GM18505 (cell line): ENCODE measurements around the gene TESK2.
A peak's percentile ranks its signal among the peaks of the same experiment; 100 is the strongest.
"Not testable (repeated sequence)": the region's sequence is repeated elsewhere in the genome, so short reads cannot be mapped to it uniquely, and the experiment has no call there.

Experiments
- ATAC-seq: cut with Tn5 transposase; IDR thresholded peaks from one replicate; pipeline ENCODE4 v1.9.1; 2021; ENCODE audit not compliant: unreplicated experiment
- POLR2A ChIP-seq: IDR thresholded peaks from 4 replicates; pipeline ENCODE4 v1.6.1; 2011; ENCODE audit warnings: borderline replicate concordance; ENCODE audit not compliant: insufficient read depth, insufficient read length; ENCODE audit errors: extremely low read depth

The TESK2 gene

DNA sequence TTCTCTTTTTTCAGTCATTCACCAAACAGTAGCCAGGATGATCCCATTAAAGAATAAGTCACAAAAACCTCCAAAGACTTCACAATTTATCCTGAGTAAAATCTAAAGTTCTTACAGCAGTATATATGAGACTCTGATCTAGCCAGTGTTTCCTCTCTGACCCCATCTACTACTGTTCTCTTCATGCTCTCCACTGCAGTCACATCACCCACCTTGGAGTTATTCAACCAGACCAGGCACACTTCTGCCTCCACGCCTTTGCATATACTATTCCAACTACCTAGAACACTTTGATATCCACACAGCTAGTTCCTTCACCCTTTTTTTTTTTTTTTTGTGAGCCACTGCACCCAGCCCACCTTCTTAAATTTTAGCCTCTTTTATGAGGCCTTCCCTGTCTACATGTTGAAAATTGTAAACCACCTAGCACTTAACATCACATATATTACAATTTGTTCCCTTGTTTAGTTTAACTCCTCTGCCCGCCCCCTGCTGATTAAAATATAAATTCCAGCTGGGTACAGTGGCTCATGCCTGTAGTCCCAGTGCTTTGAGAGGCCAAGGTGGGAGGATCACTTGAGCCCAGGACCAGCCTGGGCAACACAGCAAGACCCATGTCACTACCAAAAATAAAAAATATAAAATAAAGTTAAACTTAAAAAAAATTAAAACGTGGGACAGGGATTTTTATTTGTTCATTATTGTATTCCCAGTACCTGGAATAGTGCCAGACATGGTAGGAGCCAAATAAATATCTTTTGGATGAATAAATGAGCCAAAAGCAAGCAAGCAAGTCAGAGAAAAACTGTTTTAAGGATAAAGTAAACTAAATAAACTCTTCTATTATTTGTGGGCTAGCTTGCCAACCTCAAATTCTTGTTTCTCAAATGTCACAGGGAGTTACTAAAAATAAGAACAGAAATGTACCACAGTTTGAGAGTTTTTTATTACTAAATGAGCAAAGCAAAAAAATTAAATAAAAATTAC, 115.6 kb downstream of the TESK2 start:
- TF ChIP-seq POLR2A = no peak
- no peak for ATAC-seq

- ATAC-seq = no peak
- no peak for TF ChIP-seq POLR2A
Measured at GRCh38 chr1:45373573-45373972, 117.4 kb downstream of the TESK2 start.

GRCh38 chr1:45370575-45370974, 120.4 kb downstream of the TESK2 start:
- TF ChIP-seq POLR2A = no peak
- peak; percentile 61 for ATAC-seq

DNA sequence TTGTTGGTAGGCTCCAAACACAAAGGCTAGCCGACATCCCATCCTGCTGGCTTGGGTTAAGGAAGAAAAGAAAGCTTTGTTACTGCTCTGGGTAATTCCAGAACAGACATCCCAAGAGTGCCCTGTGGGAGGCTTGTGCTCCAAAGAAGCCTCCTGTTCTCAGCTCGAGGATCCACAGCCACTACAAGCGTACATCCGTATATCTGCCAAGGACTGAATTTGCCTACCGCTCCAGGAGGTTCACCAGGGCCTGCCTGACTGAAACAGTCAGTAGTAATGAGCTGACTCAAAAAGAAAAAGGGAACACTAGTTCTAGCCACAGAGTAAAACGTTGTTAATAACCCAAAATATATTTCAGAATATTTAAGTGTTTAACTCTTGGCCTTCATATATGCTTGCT, 125.9 kb downstream of the TESK2 start:
- no peak for TF ChIP-seq POLR2A
- no peak for ATAC-seq

- TF ChIP-seq POLR2A = no peak
- no peak for ATAC-seq
Measured at GRCh38 chr1:45364294-45364693, 126.7 kb downstream of the TESK2 start.

DNA sequence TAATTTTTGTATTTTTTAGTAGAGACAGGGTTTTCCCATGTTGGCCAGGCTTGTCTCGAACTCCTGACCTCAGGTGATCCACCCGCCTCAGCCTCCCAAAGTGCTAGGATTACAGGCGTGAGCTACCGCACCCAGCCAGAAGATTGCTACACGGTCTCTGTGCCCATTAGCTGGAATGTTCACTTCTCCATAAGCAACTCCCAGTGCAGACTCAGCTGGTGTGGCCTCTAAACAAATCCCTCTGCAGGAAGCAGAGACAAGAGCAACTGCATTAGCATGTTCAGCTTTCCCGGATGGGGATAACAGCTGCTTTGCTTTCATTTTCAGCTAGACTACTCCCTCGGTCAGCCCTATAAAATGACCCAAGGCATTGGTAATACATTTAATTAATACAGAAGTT, 130.0 kb downstream of the TESK2 start:
- ATAC-seq = not testable (repeated sequence)

DNA sequence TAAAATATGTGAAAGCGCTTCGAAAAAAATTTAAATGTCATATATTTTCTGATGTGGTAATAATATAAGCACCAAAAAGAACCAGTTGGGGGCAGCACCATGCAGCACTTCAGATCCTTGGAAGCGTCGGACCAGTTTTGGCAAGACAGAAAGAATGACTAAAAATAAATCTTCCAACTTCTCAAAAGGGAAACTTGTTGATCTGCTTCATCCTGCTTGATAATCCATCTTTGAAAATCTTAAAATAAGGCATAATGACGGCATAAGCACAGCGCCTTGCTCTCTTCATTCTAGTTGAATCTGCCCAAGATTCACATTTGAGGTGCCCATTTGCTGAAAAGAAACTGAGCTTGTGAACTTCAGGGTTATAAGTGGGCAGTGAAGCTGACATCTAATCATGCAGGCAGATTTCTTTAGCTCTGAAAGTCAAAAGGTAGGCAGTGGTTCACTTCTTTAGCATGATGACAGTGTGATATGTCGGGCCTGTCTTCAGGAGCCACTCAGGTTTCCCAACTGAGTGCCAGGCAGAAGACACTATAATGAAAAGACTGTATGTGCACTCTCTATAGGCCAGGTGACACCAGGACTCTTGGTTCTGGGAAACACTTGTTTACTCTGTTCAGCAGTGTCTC, 131.0 kb downstream of the TESK2 start:
- no peak for TF ChIP-seq POLR2A
- ATAC-seq = no peak

DNA sequence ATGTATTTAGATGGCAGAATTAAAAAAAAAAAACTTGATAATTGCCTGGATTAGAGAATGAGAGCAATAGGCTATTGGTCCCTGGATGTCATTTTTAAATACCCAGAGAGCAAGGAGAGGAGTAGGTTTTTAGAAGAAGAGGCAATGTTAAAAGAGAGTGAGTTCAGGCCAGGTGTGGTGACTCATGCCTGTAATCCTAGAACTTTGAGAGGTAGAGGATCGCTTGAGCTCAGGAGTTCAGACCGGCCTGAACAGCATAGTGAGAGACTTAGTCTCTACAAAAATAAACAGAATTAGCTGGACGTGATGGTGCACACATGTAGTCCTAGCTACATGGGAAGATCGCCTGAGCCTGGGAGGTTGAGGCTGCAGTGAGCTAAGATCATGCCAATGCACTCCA, 134.8 kb downstream of the TESK2 start:
- TF ChIP-seq POLR2A = no peak
- no peak for ATAC-seq

- no peak for TF ChIP-seq POLR2A
- no peak for ATAC-seq
Measured at GRCh38 chr1:45355683-45356082, 135.3 kb downstream of the TESK2 start.

DNA sequence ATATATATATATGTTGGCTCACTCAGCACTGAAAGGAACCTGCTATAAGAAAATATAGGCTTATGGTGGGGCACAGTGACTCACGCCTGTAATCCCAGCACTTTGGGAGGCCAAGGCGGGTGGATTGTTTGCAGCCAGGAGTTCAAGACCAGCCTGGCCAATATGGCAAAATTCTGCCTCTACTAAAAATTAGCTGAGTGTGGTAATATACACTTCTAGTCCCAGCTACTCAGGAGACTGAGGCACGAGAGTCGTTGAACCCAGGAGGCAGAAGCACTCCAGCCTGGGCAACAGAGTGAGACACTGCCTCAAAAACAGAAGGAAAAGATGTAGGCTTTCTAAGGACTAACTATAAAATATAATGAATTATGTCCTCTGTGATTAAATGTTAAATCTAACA, 136.1 kb downstream of the TESK2 start:
- TF ChIP-seq POLR2A = no peak
- ATAC-seq = no peak

GRCh38 chr1:45353685-45354084, 137.3 kb downstream of the TESK2 start:
- no peak for TF ChIP-seq POLR2A
- no peak for ATAC-seq

DNA sequence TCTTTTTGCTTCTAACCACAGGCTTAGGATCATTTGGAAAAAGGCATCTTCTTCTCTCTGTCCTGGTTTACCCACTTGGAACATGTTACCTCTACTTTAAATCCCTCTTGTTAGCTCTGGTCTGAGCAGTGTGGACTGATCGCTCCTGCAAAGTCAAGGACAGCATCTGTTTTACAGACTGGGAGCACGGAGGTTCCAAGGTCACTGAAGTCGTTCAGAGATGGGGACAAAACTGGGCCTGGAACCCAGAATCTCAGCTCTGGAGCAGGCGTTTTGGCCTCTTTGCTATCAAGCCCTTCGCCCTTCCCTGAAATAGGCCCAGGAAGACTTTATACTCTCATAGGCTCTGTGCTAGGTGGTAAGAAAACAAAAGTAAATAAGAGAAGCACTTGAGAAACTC, 139.5 kb downstream of the TESK2 start:
- no peak for TF ChIP-seq POLR2A
- no peak for ATAC-seq

- TF ChIP-seq POLR2A = no peak
- ATAC-seq = no peak
Measured at GRCh38 chr1:45348966-45349677, 141.8 kb downstream of the TESK2 start.

- ATAC-seq = no peak
- no peak for TF ChIP-seq POLR2A
Measured at GRCh38 chr1:45348609-45348965, 142.4 kb downstream of the TESK2 start.
